Measurements from ENCODE around the gene PRSS53.
"Not testable (repeated sequence)": the region's sequence is repeated elsewhere in the genome, so short reads cannot be mapped to it uniquely, and the experiment has no call there.

The PRSS53 gene

GRCh38 chr16:31118223-31119155 lies 29.7 kb upstream of the PRSS53 start:
- no peak for DNase-seq (ENCODE audit: low read depth in 2 of 2)

DNA sequence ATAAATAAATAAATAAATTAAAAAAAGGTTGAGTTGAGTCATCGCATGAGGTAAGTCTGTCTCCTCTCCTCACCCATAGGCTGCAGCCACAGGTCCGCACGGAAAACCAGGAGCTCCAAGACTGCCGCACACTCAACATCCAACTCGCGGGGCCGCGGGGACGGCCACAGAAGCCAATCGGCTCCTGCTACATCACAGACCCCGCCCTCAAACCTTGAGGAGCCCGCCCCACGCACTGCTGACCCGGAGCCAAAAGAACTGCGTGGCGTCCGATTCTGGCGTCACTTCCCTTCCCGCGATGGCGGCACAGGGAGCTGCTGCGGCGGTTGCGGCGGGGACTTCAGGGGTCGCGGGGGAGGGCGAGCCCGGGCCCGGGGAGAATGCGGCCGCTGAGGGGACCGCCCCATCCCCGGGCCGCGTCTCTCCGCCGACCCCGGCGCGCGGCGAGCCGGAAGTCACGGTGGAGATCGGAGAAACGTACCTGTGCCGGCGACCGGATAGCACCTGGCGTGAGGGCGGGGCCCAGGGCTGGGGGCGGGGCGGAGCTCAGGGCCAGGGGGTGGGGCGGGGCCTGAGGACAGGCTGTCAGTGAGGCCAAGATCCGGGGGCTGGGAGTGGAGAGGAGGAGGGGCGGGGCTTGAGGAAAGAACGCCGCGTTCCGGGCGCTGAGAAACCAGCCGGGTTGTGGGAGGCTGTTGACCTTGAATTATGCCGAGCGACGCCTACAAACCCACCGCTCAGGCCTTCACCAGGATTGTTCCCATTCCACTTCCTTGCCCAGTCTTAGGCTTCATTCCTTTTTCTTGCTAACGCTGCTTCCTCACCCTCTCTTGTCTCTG lies 28.9 kb upstream of the PRSS53 start, which contains the start of gene KAT8:
KAT8 (plus strand) TSS at position 281 of the 839 bp plus-strand sequence; CDS start at position 299, 18 bp downstream.
- DNase-seq (ENCODE audit: low read depth in 2 of 2), result peak; percentile 87 to 92

DNA sequence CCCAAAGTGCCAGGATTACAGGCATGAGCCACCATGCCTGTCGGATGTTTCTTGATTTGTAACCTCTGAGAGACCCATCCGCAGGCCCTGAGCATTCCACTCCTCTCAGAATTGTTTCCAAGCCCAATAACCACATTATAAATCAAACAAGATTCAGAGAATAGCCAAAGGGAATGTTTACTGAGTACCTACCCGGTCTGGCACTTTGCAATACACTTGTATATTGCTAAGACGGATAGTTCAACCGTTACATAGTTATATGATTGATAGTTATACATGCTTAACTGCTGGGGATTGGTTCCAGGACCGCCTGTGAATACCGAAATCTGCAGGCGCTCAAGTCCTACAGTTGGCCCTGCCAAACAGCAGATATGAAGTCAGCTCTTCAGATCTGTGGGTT lies 25.7 kb upstream of the PRSS53 start:
- no peak for DNase-seq (ENCODE audit: low read depth in 2 of 2)

DNA sequence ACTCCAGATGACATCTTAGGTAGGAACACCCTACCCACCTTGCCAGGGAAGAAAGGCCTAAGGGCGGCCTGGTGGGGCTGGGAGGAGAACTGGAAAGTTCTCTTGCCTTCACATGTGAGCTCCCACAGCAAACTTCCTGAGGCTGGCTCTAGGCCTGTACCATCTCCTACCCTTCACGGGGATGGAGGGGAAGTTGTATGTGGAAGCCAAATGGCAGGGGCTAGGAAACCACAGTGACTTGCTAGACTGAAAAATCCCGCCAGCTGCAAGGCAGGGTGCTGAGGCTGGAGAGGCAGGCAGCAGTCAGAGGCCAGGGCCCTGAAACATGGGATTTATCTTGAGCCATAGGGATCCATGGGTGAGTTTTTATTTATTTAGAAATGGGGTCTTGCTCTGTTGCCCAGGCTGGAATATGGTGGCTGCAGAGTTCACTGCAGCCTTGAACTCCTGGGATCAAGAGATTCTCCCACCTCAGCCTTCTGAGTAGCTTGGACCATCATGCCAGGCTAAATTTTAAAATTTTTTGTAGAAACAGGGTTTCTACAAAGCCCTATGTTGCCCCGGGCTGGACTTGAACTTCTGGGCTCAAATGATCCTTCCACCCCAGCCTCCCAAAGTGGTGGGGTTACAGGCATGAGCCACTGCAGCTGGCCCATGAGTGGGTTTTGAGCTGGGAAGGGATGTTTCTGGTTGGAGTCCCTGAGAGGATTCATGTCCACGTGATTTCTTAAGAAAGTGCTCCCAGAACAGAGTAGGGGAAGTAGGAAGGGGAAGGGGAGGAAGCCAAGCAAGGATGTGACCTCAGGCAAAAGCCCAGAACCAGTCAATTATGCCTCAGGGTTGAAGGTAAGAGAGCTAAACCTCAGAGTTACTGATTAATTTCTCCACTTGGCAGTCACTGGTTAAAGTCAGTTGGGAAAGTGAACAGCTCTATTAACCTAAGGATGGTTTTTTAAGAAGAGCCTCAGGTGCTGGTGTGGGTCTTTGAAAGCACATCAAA lies 24.7 kb upstream of the PRSS53 start:
- no peak for DNase-seq (ENCODE audit: low read depth in 2 of 2)

DNA sequence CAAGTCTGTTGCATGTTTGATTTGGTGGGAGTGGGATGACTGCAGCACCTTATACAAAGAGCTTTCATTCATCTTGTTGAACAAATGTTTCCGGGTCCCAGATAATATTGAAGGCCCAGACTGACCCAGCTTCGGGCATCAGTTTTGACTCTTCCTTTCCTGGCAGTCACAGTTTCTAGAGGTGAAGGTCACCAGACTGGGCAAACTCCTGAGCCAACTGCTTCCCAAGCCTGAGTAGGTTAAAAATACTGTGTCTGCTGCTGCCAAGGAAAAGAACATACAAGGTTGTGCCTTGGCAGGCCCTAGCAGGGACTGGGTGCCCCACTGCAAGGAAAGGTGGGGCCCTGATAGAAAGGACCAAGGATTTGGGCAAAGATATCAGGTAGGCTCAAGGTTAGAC lies 24.0 kb upstream of the PRSS53 start:
- no peak for DNase-seq (ENCODE audit: low read depth in 2 of 2)

GRCh38 chr16:31111881-31112466 lies 23.2 kb upstream of the PRSS53 start:
- no peak for DNase-seq (ENCODE audit: low read depth in 2 of 2)

- no peak for DNase-seq (ENCODE audit: low read depth in 2 of 2)
Observed at GRCh38 chr16:31110106-31111034, 21.6 kb upstream of the PRSS53 start.

DNA sequence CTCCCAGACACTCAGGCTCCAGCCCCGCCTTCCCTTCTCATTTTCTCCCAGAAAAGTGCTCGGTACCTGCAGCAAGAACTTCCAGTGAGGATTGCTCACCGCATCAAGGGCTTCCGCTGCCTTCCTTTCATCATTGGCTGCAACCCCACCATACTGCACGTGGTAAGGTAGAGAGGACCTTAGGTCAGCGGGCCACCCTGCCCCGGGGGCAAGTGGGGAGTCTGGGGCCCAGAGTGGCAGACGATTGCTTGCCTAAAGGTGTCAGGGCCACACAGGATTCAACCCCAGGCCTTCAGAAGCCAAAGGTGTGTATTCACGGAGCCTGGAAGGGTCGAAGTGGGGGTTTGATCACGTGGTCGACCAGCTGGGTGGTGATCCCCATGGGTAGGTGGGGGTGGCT lies 20.9 kb upstream of the PRSS53 start:
- DNase-seq (ENCODE audit: low read depth in 2 of 2), result no peak

DNA sequence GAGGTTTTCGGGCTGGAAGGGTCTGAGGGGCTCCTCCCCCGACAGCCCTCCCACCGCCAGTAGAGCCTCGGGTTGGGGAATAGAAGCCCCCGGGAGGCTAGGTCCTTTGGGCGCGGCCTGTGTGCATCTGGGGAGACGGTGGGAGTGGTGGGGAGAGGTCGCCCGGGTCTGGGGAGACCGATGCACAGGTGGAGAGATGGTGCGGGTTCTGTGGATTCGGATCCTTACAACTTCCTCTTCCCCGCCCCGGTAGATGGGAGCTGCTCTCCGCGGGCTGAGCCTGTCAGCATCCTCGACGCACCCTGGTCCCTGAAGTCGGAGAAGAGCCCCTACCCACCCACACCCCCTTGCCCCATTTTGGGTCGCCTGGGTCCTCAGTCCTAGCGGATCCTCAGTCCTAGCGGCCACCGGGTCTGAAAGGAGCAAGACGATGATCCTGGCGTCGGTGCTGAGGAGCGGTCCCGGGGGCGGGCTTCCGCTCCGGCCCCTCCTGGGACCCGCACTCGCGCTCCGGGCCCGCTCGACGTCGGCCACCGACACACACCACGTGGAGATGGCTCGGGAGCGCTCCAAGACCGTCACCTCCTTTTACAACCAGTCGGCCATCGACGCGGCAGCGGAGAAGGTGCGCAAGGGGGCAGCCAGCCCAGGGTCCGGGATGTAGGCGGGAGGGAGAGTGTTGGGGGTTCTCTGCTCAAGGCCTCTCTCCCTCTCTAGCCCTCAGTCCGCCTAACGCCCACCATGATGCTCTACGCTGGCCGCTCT lies 20.2 kb upstream of the PRSS53 start:
- DNase-seq (ENCODE audit: low read depth in 2 of 2), result no peak

GRCh38 chr16:31108035-31108793 lies 19.5 kb upstream of the PRSS53 start, which contains the start of gene BCKDK:
TSS of gene BCKDK (plus strand) at chr16:31108386. CDS start at chr16:31109224, 838 bp downstream.
- DNase-seq (ENCODE audit: low read depth in 2 of 2), result peak in 1 of 2 donors; percentile 40

DNA sequence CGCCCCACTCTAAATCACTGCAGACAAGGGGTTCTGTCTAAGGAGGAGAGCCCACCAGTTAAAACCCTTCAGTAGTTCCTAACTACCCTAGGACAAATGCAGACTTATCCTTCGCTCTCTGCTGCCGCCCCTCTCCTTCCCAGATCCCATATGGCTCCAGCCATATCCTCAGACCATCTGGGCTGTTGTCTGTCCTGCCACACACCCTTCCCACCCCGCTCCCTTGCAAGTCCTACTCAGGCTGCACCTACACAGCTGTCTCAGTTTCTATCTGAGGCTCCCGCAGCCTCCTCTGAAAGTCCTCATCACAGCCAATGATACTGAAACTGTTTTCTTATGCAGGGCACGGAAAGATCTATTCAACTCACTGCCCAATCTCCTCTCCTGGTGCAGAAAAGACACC lies 18.7 kb upstream of the PRSS53 start:
- DNase-seq (ENCODE audit: low read depth in 2 of 2), result no peak

DNA sequence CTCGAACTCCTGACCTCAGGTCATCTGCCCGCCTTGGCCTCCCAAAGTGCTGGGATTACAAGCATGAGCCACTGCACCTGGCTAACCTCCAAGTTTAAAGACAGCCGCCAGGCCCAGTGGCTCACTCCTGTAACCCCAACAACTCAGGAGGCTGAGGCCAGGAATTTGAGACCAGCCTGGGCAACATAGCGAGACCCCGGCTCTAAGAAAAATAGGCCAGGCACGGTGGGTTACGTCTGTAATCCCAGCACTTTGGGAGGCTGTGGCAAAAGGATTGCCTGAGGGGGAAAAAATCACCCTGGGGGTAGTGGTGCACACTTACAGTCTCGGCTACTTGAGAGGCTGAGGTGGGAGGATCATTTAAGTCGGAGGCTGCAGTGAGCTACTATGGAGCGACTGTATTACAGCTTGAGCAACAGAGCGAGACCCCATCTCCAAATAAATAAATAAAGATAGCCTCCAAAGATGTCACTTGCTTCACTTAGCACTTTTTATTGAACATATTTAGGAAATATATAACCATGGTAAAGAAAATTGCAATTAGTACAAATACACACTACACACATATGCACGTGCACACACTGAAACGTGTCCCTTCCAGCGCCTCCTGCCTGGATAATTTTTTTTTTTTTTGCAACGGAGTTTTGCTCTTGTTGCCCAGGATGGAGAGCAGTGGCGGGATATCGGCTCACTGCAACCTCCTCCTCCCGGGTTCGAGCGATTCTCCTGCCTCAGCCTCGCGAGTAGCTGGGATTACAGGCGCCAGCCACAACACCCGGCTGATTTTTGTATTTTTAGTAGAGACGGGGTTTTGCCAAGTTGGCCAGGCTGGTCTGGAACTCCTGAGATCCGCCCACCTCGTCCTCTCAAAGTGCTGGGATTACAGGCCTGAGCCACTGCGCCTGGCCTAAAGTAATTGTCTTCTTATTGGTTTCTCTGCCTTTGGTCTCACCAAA lies 18.0 kb upstream of the PRSS53 start:
- DNase-seq (ENCODE audit: low read depth in 2 of 2), result no peak

- DNase-seq (ENCODE audit: low read depth in 2 of 2), result peak; percentile 52 to 68
Observed at GRCh38 chr16:31105677-31106213, 17.0 kb upstream of the PRSS53 start.

DNA sequence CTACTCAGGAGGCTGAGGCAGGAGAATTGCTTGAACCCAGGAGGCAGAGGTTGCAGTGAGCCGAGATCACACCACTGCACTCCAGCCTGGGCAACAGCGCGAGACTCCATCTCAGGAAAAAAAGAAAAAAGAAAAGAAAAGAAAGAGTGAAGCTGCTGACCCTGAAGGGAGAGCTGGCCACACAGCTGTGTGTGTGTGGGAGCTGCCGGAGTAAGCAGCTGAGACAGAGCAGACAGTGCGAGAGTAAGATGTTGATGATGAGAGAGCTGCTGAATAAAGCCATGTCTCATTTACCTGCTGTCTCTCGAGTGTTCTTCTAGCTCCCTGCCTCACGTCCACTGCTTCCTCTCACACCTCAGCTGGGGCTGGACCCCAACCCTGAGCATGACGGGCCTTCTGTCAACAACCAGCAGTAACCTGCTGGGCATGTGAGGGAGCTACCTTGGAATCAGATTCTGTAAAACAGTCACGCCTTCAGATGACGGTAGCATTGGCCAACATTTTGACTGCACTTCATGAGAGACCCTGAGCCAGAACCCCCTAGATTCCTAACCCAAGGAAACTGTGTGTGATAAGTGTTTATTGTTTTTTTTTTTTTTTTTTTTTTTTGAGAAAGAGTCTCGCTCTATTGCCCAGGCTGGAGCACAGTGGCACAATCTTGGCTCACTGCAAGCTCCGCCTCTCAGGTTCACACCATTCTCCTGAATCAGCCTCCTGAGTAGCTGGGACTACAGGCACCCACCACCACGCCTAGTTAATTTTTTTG lies 12.3 kb upstream of the PRSS53 start:
- DNase-seq (ENCODE audit: low read depth in 2 of 2), result not testable (repeated sequence)

DNA sequence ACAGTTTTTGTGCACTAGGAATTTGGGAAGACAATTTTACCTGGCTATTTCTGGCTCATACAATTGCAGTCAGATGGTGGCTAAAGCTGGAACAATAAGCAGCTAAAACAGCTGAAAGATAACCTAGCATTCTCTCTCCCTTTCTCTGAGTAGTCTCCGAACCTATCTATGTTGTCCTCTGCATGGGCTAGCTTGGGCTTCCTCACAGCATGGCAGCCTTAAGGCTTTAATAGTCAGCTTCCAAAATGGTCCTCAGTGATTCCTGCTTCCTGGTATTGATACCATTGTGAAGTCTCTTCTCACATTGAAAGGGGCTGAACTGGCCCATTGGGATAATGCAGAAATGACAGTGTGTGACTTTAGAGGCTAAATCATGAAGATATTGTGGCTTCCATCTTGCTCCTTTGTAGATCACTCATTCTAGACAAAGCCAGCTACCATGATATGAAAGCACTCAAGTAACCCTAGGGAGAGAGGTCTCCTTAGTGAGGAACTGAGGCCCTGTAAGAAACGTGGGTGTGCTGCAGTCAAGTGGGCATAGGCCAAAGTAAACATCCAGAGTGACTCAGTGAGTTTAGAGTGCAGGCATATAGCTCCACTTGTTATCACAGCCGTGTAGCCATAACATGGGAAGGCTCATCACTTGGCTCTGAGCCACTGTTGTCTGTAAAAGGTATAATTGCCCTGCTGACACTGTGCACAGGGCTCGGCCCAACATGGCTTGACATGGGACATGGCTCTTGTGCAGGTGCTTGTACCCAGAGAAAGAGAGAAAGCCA lies 11.3 kb upstream of the PRSS53 start:
- DNase-seq (ENCODE audit: low read depth in 2 of 2), result no peak
